GM19099 (cell line): ENCODE data around the gene ABCC2.

Source experiments
- POLR2A ChIP-seq: IDR thresholded peaks from 3 replicates; pipeline ENCODE4 v1.6.1; 2011; ENCODE audit warnings: low read depth; ENCODE audit not compliant: insufficient read length; ENCODE audit errors: extremely low read depth

ABCC2 gene

DNA sequence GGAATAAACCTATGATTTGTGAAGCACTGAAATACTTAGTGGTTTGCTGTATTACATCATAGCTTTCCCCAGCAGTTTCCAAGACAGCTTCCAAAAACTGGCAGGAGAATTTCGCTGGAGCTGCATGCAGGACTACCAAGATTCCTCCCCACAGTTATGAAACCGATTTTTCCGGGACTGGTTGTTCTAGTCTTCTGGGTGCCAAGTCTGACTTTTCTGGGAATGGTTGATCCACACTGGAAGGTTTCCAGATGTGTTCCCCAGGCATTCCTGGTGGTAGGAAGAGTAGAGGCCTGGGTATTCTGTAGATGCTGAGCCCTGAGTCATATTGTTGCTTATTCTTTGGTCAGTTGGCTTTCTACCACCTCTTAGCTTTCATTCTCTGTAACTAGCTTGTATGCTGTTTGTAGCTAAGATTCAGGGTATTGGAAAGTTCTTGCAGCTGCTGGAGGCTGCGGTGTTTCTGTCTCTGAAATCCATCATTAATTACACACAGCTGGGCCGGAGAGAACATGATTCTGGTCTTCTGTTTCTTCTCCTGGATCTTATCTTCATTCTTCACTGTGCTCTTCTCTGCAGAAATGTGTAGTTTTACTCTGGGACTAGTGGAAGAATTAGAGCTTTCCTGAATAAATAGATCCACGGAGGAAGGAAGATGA lies 6.3 kb downstream of the ABCC2 start:
- no peak for TF ChIP-seq POLR2A

DNA sequence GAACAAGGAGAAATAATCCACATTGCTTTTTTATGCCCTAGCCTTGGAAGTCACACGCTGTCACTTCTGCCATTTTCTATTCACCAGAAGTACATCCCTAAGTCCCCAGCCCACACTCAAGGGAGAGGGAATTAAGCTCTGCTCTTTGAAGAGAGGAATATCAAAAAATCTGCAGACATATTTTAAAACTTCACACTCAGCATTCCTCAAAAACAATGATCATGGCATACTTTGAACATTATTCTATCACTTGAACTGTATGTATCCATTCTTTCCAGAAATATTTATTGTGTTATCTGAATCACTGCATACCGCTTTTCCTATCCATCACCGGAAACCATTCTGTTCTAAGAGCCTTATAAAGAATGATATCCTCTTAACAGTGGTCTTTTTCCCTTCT lies 9.4 kb downstream of the ABCC2 start:
- no peak for TF ChIP-seq POLR2A

DNA sequence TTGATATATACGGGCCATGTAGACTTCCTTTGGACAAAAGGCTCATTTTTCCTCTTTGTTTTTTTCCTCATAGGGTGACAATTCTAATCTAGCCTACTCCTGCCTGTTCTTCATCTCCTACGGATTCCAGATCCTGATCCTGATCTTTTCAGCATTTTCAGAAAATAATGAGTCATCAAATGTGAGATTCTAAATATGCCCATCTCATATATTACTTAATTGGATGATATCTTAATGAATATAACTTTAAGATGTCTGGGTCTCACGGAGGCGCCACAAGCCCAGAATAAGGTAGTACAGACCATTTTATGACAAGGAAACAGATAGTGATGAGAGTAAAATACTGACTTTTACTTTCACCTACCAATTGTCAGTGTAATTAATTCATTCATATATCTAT lies 11.4 kb downstream of the ABCC2 start:
- TF ChIP-seq POLR2A = no peak

DNA sequence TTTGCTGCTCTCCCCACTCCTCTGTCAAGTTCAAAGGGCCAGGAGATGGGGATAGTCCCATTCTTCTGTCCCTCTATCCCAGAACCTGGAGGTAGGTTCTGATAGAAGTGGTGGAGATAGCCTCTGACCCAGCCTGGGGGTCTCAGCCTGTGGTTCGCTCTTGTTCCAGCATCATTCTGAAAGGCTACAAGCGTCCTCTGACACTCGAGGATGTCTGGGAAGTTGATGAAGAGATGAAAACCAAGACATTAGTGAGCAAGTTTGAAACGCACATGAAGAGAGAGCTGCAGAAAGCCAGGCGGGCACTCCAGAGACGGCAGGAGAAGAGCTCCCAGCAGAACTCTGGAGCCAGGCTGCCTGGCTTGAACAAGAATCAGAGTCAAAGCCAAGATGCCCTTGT lies 14.5 kb downstream of the ABCC2 start:
- TF ChIP-seq POLR2A = no peak

DNA sequence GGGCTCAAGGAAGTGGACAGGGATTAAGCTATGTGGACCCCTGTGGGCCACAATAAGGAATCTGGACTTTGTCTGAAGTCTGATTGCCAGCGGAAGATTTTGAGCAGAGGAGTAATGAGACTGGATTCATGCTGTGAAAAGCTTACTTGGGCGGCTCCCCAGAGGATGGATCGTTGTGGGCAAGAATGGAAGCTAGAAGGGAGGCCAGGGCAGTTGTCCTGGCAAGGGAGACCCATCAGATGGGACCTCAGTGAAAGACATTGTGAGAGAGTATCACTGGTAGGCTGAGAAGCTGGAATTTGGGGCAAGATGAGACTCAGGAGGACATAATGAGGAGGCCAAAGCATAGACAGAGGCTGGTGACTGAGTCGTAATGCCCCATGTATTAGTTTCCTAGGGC lies 15.6 kb downstream of the ABCC2 start:
- TF ChIP-seq POLR2A = no peak

DNA sequence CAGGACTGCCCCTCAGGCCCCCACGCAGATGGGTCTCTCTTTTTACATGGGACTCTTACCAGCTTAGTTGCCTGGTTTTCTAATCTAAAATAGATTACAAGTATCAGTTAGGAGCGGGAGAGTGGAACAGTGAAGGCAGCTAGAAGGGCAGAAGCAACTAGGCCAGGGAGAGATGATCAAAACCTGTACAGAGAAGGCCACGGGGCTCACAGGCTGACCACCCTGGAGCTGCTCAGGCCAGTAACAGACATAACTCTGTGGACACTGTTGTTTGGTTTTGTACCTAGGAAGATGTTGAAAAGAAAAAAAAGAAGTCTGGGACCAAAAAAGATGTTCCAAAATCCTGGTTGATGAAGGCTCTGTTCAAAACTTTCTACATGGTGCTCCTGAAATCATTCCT lies 16.5 kb downstream of the ABCC2 start:
- TF ChIP-seq POLR2A = no peak

DNA sequence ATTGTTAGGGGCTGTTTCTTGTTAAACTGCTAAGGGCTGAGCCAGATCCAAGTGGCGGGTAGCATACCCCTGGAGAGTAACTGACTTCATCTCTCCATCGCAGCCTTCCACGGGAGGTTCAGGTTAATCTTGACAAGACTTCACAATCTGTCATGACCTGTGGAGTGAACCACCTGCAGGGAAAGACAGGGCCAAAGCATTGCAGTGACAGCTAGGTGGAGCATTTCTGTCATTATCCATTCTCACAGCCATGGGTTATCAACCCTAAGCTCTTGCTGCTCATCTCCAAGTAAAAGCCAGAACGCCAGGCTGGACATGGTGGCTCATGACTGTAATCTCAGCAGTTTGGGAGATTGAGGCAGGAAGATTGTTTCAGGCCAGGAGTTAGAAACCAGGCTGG lies 17.2 kb downstream of the ABCC2 start:
- no peak for TF ChIP-seq POLR2A

DNA sequence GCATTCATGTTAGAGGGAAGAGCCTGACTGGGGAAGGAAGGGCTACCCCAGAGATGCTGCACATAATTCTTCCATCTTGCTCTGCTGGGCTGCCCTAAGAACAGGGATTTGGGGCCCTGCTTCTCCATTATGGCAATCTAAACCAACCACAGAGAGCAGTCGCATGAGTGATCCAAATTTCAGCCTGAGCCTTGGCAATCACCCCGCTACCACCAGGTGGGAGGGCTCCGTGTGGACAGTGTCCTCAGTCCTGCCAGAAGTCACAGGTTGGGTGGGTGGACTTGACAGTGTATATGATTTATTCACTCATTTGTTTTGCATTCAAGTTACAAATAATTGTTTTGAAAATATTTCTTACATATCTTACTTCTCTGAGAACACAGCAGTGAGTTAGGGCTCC lies 22.0 kb downstream of the ABCC2 start:
- no peak for TF ChIP-seq POLR2A

DNA sequence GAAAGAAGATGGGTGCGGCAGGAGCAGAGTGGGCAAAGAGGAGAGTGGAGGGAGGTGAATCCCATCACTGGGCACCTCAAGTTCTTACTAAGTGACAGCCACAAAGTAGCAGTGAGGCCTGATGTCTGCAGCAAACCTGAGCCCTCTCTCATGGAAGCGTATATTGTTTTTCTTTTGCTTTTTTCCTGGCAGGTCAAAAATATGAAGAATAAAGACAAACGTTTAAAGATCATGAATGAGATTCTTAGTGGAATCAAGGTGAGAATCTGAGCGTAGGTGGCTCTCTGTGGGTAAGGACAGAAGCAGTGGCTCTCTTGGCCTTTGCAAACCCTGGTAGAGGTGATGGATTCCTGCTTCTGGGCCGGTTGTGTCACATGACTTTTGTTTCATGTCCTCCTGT lies 22.8 kb downstream of the ABCC2 start:
- TF ChIP-seq POLR2A = no peak

DNA sequence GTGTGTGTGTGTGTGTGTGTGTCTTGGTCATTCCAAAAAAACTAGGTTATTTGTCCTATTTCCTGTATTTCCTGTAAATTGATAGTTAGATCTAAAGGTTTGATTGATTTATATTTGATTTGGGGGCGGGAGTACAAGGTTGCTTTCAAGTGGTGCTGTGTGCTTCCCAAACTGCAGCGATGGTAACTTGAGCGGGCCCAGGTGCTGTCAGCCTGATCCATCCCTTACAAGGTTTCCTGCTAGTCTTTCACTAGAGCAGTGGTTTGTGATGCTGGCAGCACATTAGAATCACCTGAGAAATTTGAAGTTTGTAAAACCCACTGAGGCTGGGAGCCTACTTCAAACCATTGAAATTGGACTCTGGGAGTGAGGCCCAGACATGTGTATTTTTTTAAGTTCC lies 23.7 kb downstream of the ABCC2 start:
- TF ChIP-seq POLR2A = no peak

DNA sequence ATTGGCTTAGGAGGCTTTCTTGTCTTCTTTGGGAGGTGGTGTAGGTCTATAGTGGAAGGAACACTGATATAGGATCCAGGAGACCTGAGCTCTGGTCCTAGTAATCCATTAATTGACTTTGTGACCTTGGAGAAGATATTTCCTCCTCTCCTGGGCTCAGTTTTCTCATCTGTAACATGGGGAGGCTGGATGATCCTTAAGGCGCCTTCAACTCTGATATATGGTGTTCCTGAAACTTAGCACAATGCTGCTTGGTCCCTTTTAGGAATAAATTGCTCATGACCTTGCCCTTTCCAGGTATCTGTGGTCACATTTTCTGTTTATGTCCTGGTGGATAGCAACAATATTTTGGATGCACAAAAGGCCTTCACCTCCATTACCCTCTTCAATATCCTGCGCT lies 25.3 kb downstream of the ABCC2 start:
- no peak for TF ChIP-seq POLR2A

DNA sequence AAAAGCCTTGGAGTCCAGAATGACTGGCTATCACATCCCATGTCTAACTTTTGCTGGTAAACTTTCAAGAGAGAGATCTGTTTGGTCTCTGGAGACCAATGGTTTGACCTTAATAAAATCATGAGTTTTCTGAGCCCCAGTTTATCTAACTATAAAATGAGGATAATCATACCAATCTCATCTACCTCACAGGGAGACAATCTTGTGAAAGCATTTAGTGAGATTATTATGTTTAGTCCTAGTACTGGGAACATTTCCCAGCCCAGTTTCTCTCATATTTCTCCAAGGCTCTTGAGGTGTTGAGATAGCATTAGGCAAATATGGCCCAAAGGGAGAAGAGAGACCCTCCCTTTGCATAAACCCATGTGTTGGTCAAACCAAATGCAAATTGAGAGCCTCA lies 25.8 kb downstream of the ABCC2 start:
- no peak for TF ChIP-seq POLR2A

DNA sequence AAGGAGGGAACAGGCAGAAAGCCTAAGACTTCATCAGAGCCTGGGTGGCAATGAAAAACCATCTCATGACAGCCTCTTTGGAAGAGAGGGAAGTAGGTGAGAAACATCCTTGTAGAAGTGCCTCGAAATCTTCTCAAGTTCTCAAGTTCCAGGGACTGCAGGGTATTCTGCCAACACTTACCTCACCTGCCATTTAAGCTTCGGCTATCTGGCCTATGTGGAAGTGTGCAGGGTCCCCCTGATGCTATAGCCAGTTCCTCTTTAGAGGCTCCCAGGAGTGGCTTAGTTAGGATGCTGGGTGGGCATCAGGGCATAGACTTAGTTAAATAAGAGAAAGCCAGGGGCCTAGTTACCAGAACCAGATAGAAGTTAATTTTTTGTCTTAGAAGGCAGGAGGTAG lies 27.0 kb downstream of the ABCC2 start:
- TF ChIP-seq POLR2A = no peak

DNA sequence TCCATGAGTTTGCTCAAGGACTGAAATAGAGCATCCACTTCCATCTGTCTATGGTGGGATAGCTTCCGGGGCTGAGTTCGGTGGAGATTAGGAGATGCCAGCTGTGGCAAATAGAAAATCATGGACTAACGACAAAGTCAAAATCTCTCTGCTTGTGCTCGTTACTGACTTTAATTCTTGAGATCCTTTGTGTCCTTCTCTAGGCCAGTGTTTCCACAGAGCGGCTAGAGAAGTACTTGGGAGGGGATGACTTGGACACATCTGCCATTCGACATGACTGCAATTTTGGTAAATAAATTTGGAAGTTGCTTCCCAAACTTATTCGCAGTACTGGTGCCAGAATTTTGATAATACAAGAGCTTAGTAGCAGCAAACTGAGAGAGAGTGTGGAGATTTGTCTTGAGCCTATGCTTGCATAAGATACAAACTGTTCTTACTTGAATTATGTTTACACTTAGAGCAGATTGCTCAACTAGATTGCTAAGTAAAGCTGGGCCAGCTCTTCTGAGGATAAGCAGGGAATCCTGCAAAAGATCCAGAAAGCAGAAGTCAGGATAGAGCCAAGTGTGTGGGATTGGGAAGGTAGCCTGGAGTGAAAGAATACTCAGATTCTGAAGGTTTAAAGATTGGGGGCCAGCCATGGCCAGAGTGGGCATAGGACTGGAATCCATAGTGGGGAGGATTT lies 27.6 kb downstream of the ABCC2 start:
- TF ChIP-seq POLR2A = no peak

DNA sequence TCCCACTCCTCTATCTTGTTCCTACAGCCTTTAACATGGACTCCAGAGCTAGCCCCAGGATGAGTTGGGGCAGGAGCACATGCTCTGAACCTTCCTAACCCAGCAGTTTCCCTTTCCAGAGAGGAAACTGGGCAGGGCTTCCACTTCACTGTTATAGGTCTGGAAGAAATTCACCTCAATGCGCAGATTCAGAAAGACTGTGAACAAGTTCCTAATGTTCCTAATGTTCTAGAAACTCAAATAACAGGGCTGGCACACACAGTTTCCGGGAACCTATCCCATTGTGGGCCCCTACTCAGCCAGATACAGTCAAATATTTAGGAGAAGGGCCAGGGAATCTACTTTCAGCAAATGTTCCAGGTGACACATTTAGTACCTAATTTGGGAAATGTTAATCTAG lies 29.7 kb downstream of the ABCC2 start:
- TF ChIP-seq POLR2A = no peak

DNA sequence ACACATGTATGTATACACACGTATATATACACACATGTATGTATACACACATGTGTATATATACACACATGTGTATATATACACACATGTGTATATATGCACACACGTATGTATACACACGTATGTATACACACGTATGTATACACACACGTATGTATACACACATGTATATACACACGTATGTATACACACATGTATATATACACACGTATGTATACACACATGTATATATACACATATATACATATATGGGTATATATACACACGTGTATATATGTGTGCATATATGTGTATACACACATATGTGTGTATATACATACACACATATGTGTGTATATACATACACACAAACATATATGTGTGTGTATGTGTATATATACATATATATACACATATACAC lies 31.7 kb downstream of the ABCC2 start:
- TF ChIP-seq POLR2A = no peak

DNA sequence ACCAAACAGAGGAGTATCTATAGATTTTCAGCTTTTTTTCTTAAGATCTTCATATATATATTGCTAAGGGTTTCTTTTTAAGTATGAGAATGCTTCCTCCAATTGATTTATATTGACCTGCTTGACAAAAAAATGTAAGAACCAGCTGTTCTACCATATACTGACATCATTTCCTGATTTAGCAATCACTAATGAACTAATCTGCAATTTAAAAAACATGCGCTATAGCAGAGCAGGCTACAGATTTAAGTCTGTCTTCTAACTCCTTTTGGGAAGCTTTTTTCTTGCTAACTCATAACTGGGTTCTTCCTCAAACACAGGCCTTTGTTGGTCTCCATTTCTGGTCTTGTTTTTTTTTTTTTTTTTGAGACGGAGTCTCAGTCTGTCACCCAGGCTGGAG lies 33.2 kb downstream of the ABCC2 start:
- no peak for TF ChIP-seq POLR2A
